HepG2 (cell line): ENCODE measurements around the gene PELI3. TPM values are rescaled to one million over a fixed set of nuclear protein-coding genes. Genes with fewer than 3 reads are reported as not detected.

Experiments
- AKAP8 ChIP-seq: sonication (generic); formaldehyde crosslinking; IDR thresholded peaks from 2 replicates; pipeline ENCODE4 v1.5.1; 2020; ENCODE audit warnings: mild to moderate bottlenecking, missing genetic modification reagents
- GATAD2A ChIP-seq: IDR thresholded peaks from 2 replicates; pipeline ENCODE4 v1.6.1; 2016
- MIXL1 ChIP-seq: IDR thresholded peaks from 2 replicates; pipeline ENCODE4 v1.6.1; 2016
- ONECUT2 ChIP-seq: sonication (generic); formaldehyde crosslinking; IDR thresholded peaks from 2 replicates; pipeline ENCODE4 v1.4.0; 2020; ENCODE audit warnings: missing genetic modification reagents
- PATZ1 ChIP-seq: sonication (generic); formaldehyde crosslinking; IDR thresholded peaks from 2 replicates; pipeline ENCODE4 v1.4.0; 2020; ENCODE audit warnings: missing genetic modification reagents
- RBFOX2 ChIP-seq: fragments of 200-400 bp; formaldehyde crosslinking; IDR thresholded peaks from 2 replicates; pipeline ENCODE4 v1.6.1; 2017; ENCODE audit warnings: low read depth, mild to moderate bottlenecking, low read length
- ZBTB26 ChIP-seq: IDR thresholded peaks from 2 replicates; pipeline ENCODE4 v1.6.1; 2016; ENCODE audit warnings: missing compliant biosample characterization, missing genetic modification reagents, borderline replicate concordance
- ZBTB4 ChIP-seq: sonication (generic); formaldehyde crosslinking; IDR thresholded peaks from 2 replicates; pipeline ENCODE4 v1.4.0; 2020; ENCODE audit warnings: missing genetic modification reagents, mild to moderate bottlenecking, borderline replicate concordance
- ZEB1 ChIP-seq: IDR thresholded peaks from 2 replicates; pipeline ENCODE4 v1.6.1; 2012; ENCODE audit warnings: mild to moderate bottlenecking, low read depth, inconsistent platforms; ENCODE audit not compliant: insufficient replicate concordance
- ZFP62 ChIP-seq: sonication (generic); formaldehyde crosslinking; IDR thresholded peaks from 2 replicates; pipeline ENCODE4 v1.4.0; 2020; ENCODE audit warnings: missing genetic modification reagents
- ZFP82 ChIP-seq: sonication (generic); formaldehyde crosslinking; IDR thresholded peaks from 2 replicates; pipeline ENCODE4 v1.5.1; 2020; ENCODE audit warnings: mild to moderate bottlenecking, missing genetic modification reagents, borderline replicate concordance
- ZNF180 ChIP-seq: sonication (generic); formaldehyde crosslinking; IDR thresholded peaks from 2 replicates; pipeline ENCODE4 v1.4.0; 2020; ENCODE audit warnings: low read depth, missing genetic modification reagents, borderline replicate concordance
- ZNF317 ChIP-seq: sonication (generic); formaldehyde crosslinking; IDR thresholded peaks from 2 replicates; pipeline ENCODE4 v1.5.0; 2020; ENCODE audit warnings: mild to moderate bottlenecking, missing genetic modification reagents
- ZSCAN25 ChIP-seq: sonication (generic); formaldehyde crosslinking; IDR thresholded peaks from 2 replicates; pipeline ENCODE4 v1.8.0; 2022; ENCODE audit warnings: mild to moderate bottlenecking, missing genetic modification reagents
- polyA plus RNA-seq, 8 experiments: library from polyadenylated mRNA; depleted of rRNA in 3 of 8; stranded (reverse) in 7 of 8; unstranded in 1 of 8; fragments of >200 nt; fragmentation: Illumina TruSeq in 4 of 8; extraction: Trizol in 4 of 8; gene quantifications; 2 replicates each; pipeline versions ENCODE4 v1.2.1 to v1.2.3, GENCODE V29; 2011 to 2016; ENCODE audit warnings: low read depth in 4 of 8, missing spikeins in 1 of 8, mixed read lengths in 1 of 8; ENCODE audit not compliant: insufficient read depth in 1 of 8
- total RNA-seq, 5 experiments: library from RNA; depleted of rRNA; stranded (reverse); fragments of >200 nt; fragmentation: Illumina TruSeq; extraction: Trizol; gene quantifications; 2 replicates each; pipeline ENCODE4 v1.2.3, GENCODE V29; 2016; ENCODE audit warnings: low read depth in 1 of 5
- TF ChIP-seq, protein P1 (sequence below): sonication (generic); formaldehyde crosslinking; IDR thresholded peaks from 2 replicates; pipeline ENCODE4 v1.4.0; 2020; ENCODE audit warnings: missing genetic modification reagents

The PELI3 gene
- total and polyA plus RNA-seq, 2 of the 13 experiments (the other 11 are each of a cell fraction or from before 2014, with no cell fraction given), result 2.0 to 4.0 TPM

- no peak for TF ChIP-seq ZBTB4
- no peak for TF ChIP-seq ZNF180 (CRISPR knock-in tag)
- TF ChIP-seq, protein P1, sequence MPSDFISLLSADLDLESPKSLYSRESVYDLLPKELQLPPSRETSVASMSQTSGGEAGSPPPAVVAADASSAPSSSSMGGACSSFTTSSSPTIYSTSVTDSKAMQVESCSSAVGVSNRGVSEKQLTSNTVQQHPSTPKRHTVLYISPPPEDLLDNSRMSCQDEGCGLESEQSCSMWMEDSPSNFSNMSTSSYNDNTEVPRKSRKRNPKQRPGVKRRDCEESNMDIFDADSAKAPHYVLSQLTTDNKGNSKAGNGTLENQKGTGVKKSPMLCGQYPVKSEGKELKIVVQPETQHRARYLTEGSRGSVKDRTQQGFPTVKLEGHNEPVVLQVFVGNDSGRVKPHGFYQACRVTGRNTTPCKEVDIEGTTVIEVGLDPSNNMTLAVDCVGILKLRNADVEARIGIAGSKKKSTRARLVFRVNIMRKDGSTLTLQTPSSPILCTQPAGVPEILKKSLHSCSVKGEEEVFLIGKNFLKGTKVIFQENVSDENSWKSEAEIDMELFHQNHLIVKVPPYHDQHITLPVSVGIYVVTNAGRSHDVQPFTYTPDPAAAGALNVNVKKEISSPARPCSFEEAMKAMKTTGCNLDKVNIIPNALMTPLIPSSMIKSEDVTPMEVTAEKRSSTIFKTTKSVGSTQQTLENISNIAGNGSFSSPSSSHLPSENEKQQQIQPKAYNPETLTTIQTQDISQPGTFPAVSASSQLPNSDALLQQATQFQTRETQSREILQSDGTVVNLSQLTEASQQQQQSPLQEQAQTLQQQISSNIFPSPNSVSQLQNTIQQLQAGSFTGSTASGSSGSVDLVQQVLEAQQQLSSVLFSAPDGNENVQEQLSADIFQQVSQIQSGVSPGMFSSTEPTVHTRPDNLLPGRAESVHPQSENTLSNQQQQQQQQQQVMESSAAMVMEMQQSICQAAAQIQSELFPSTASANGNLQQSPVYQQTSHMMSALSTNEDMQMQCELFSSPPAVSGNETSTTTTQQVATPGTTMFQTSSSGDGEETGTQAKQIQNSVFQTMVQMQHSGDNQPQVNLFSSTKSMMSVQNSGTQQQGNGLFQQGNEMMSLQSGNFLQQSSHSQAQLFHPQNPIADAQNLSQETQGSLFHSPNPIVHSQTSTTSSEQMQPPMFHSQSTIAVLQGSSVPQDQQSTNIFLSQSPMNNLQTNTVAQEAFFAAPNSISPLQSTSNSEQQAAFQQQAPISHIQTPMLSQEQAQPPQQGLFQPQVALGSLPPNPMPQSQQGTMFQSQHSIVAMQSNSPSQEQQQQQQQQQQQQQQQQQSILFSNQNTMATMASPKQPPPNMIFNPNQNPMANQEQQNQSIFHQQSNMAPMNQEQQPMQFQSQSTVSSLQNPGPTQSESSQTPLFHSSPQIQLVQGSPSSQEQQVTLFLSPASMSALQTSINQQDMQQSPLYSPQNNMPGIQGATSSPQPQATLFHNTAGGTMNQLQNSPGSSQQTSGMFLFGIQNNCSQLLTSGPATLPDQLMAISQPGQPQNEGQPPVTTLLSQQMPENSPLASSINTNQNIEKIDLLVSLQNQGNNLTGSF (CRISPR knock-in tag), result peak; percentile 74; the same call in 1 of the 2 replicates
- peak; percentile 82; the same call in 1 of the 2 replicates for TF ChIP-seq AKAP8 (CRISPR knock-in tag)
- no peak for TF ChIP-seq ZFP62
- TF ChIP-seq PATZ1 (CRISPR knock-in tag), result 0 out of 2 replicates have a peak, but pooled peaks have one; percentile 30
- peak; percentile 29 for TF ChIP-seq ZEB1
- TF ChIP-seq ONECUT2, result 0 out of 2 replicates have a peak, but pooled peaks have one; percentile 25
- no peak for TF ChIP-seq ZBTB26 (CRISPR knock-in tag)
- TF ChIP-seq ZSCAN25, result 0 out of 2 replicates have a peak, but pooled peaks have one; percentile 33
- peak; percentile 60; the same call in 1 of the 2 replicates for TF ChIP-seq ZNF317 (CRISPR knock-in tag)
- peak; percentile 71; the same call in 1 of the 2 replicates for TF ChIP-seq GATAD2A
- TF ChIP-seq RBFOX2, result peak; percentile 80
- TF ChIP-seq MIXL1, result peak; percentile 49; the same call in 1 of the 2 replicates
- TF ChIP-seq ZFP82 (CRISPR knock-in tag), result peak; percentile 77; the same call in 1 of the 2 replicates
Measured at GRCh38 chr11:66510271-66510989, 43.7 kb downstream of the PELI3 start, which contains the start of gene BBS1 (continued).
